ENCODE results near the gene CACNA1C. TPM values are rescaled to one million over a fixed set of nuclear protein-coding genes. Genes with fewer than 3 reads are reported as not detected.
"Not testable (repeated sequence)": the region's sequence is repeated elsewhere in the genome, so short reads cannot be mapped to it uniquely, and the experiment has no call there.

CACNA1C gene
- total RNA-seq, 4 donors from 2014 or later: 44.1 to 104 (median 49.4) TPM

- 62% methylated on average over 11 of the region's 11 CpGs for WGBS
- H3K27me3 ChIP-seq: no peaks in the 10 kb centered on the region
- DNase-seq (ENCODE audit: extremely low spot score): no peak
- H3K27ac ChIP-seq (replicated peaks in 1 of 4): peak overlapping the region; percentile 15 to 80 (median 56)
- H3K4me3 ChIP-seq: no peak overlapping the region
- H3K4me1 ChIP-seq: peaks cover 28 to 72% (median 59%) of the 10 kb centered on the region in 4 donors
- no peak for TF ChIP-seq CTCF (IDR thresholded peaks at IDR 0.05)
- TF ChIP-seq EP300 (IDR thresholded peaks at IDR 0.05): no peak
- TF ChIP-seq POLR2A (IDR thresholded peaks at IDR 0.05; ENCODE audit: low read depth): no peak
- no peak for TF ChIP-seq POLR2AphosphoS5 (IDR thresholded peaks at IDR 0.05)
- no peaks in the 10 kb centered on the region for H3K9me3 ChIP-seq
- intact Hi-C loops (cut with DNase I): no loop called here
- H3K36me3 ChIP-seq: peaks cover 0 to 17% (median 0%) of the 10 kb centered on the region in 4 donors
These were observed 73.1 kb downstream of the CACNA1C start for GRCh38 chr12:2125651-2126522.

GRCh38 chr12:2126676-2127406, 74.1 kb downstream of the CACNA1C start:
- 85% methylated on average over 7 of the region's 8 CpGs for WGBS
- Histone ChIP-seq H3K27me3 (no peaks in the 10 kb centered on the region), H3K36me3 (peaks cover 0 to 11% (median 0%) of the 10 kb centered on the region in 4 donors), H3K27ac (replicated peaks in 1 of 4) (peak overlapping the region; percentile 15 to 80 (median 56)), H3K4me1 (peaks cover 24 to 62% (median 49%) of the 10 kb centered on the region in 4 donors), H3K9me3 (no peaks in the 10 kb centered on the region), H3K4me3 (no peak overlapping the region)
- no peak for DNase-seq (ENCODE audit: extremely low spot score)
- no peak for TF ChIP-seq EP300 (IDR thresholded peaks at IDR 0.05)
- TF ChIP-seq POLR2A (IDR thresholded peaks at IDR 0.05; ENCODE audit: low read depth): no peak
- no peak for TF ChIP-seq CTCF (IDR thresholded peaks at IDR 0.05)
- TF ChIP-seq POLR2AphosphoS5 (IDR thresholded peaks at IDR 0.05): no peak
- intact Hi-C loops (cut with DNase I): no loop called here

GRCh38 chr12:2129076-2129475, 76.3 kb downstream of the CACNA1C start:
- intact Hi-C loops (cut with DNase I): no loop called here
- no peak overlapping the region for H3K4me3 ChIP-seq
- no peaks in the 10 kb centered on the region for H3K9me3 ChIP-seq
- peak overlapping the region; percentile 56 to 80 (median 69) for H3K27ac ChIP-seq (replicated peaks in 1 of 4)
- H3K4me1 ChIP-seq: peaks cover 22 to 47% (median 42%) of the 10 kb centered on the region in 4 donors
- H3K36me3 ChIP-seq: no peaks in the 10 kb centered on the region
- WGBS: 59% methylated on average over 7 of the region's 7 CpGs
- H3K27me3 ChIP-seq: no peaks in the 10 kb centered on the region
- DNase-seq (ENCODE audit: extremely low spot score): no peak
- TF ChIP-seq CTCF (IDR thresholded peaks at IDR 0.05) (no peak), POLR2A (IDR thresholded peaks at IDR 0.05; ENCODE audit: low read depth) (no peak), POLR2AphosphoS5 (IDR thresholded peaks at IDR 0.05) (peak in 1 of 2 donors; percentile 44), EP300 (IDR thresholded peaks at IDR 0.05) (no peak)

- H3K4me3 ChIP-seq; intact Hi-C loops (cut with DNase I); H3K36me3 ChIP-seq; DNase-seq (ENCODE audit: extremely low spot score); H3K27me3 ChIP-seq; H3K9me3 ChIP-seq: not testable (repeated sequence)
- Histone ChIP-seq H3K27ac (replicated peaks in 1 of 4) (peak overlapping the region; percentile 27 to 59 (median 51)), H3K4me1 (peaks cover 41 to 49% (median 48%) of the 10 kb centered on the region in 4 donors)
- WGBS: 93% methylated on average over 17 of the region's 37 CpGs
These were observed 83.1 kb downstream of the CACNA1C start for GRCh38 chr12:2135661-2136418.
